ENCODE results near the gene LACTBL1. TPM values are rescaled to one million over a fixed set of nuclear protein-coding genes. Genes with fewer than 3 reads are reported as not detected.
"Not testable (repeated sequence)": the region's sequence is repeated elsewhere in the genome, so short reads cannot be mapped to it uniquely, and the experiment has no call there.

LACTBL1 gene
- polyA plus RNA-seq, 6 donors from 2014 or later = not detected

- not testable (repeated sequence) for H3K9me3 Mint-ChIP-seq; H3K27ac Mint-ChIP-seq; ATAC-seq (ENCODE audit: low read depth in 2 of 2); H3K4me3 Mint-ChIP-seq; H3K4me1 Mint-ChIP-seq; DNase-seq; H3K27me3 Mint-ChIP-seq; H3K36me3 Mint-ChIP-seq
These were observed 27.5 kb upstream of the LACTBL1 start for GRCh38 chr1:23000133-23000532.

DNA sequence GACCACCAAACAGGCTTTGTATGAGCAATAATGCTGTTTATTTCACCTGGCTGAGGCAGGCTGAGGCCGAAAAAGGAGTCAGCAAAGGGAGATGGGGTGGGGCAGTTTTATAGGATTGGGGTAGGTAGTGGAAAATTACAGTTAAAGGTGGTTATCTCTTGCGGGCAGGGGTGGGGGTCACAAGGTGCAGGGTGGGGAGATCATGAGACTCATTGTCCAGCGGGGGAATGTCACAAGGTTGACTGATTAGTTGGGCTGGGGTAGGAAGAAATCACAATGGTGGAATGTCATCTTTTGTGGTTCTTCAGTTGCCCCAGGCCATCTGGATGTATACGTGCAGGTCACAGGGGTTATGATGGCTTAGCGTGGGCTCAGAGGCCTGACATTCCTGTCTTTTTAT lies 24.9 kb upstream of the LACTBL1 start:
- H3K27me3 Mint-ChIP-seq; H3K36me3 Mint-ChIP-seq; H3K4me3 Mint-ChIP-seq; H3K4me1 Mint-ChIP-seq; ATAC-seq (ENCODE audit: low read depth in 2 of 2); DNase-seq; H3K27ac Mint-ChIP-seq: not testable (repeated sequence)
- H3K9me3 Mint-ChIP-seq = peaks cover 0 to 21% (median 14%) of the 10 kb centered on the region in 7 donors

- ATAC-seq (ENCODE audit: low read depth in 2 of 2) = no peak
- Mint-ChIP-seq H3K27ac (no peak overlapping the region), H3K4me3 (no peak overlapping the region), H3K9me3 (peaks cover 0 to 21% (median 15%) of the 10 kb centered on the region in 7 donors), H3K4me1 (no peaks in the 10 kb centered on the region), H3K27me3 (no peaks in the 10 kb centered on the region), H3K36me3 (no peaks in the 10 kb centered on the region)
- DNase-seq = no peak
These were observed 23.1 kb upstream of the LACTBL1 start for GRCh38 chr1:22995774-22996173.

GRCh38 chr1:22993220-22993795 lies 20.6 kb upstream of the LACTBL1 start:
- not testable (repeated sequence) for H3K4me1 Mint-ChIP-seq; H3K36me3 Mint-ChIP-seq; DNase-seq; H3K4me3 Mint-ChIP-seq; H3K27ac Mint-ChIP-seq; ATAC-seq (ENCODE audit: low read depth in 2 of 2)
- Mint-ChIP-seq H3K9me3 (peaks cover 0 to 21% (median 15%) of the 10 kb centered on the region in 7 donors), H3K27me3 (peaks cover 6 to 19% (median 10%) of the 10 kb centered on the region in 3 donors)

- H3K4me1 Mint-ChIP-seq; H3K27ac Mint-ChIP-seq; H3K36me3 Mint-ChIP-seq; ATAC-seq (ENCODE audit: low read depth in 2 of 2); H3K4me3 Mint-ChIP-seq; DNase-seq: not testable (repeated sequence)
- Mint-ChIP-seq H3K27me3 (peaks cover 10 to 21% (median 11%) of the 10 kb centered on the region in 3 donors), H3K9me3 (peaks cover 0 to 21% (median 15%) of the 10 kb centered on the region in 7 donors)
These were observed 19.7 kb upstream of the LACTBL1 start for GRCh38 chr1:22992384-22992783.

GRCh38 chr1:22983944-22984343 lies 11.3 kb upstream of the LACTBL1 start:
- no peak for ATAC-seq (ENCODE audit: low read depth in 2 of 2)
- H3K36me3 Mint-ChIP-seq = no peaks in the 10 kb centered on the region
- DNase-seq = no peak
- no peak overlapping the region for H3K27ac Mint-ChIP-seq
- peaks cover 29 to 38% (median 31%) of the 10 kb centered on the region in 3 donors for H3K27me3 Mint-ChIP-seq
- H3K4me1 Mint-ChIP-seq = no peaks in the 10 kb centered on the region
- H3K4me3 Mint-ChIP-seq = no peak overlapping the region
- no peaks in the 10 kb centered on the region for H3K9me3 Mint-ChIP-seq

GRCh38 chr1:22980471-22980790 lies 7.8 kb upstream of the LACTBL1 start:
- not testable (repeated sequence) for DNase-seq; H3K4me1 Mint-ChIP-seq; H3K36me3 Mint-ChIP-seq; H3K27ac Mint-ChIP-seq; H3K4me3 Mint-ChIP-seq; H3K9me3 Mint-ChIP-seq; ATAC-seq (ENCODE audit: low read depth in 2 of 2)
- H3K27me3 Mint-ChIP-seq = peaks cover 28 to 45% (median 36%) of the 10 kb centered on the region in 3 donors

GRCh38 chr1:22978299-22978698 lies 5.6 kb upstream of the LACTBL1 start:
- Mint-ChIP-seq H3K27me3 (peaks cover 36 to 55% (median 37%) of the 10 kb centered on the region in 3 donors), H3K36me3 (no peaks in the 10 kb centered on the region), H3K9me3 (no peaks in the 10 kb centered on the region), H3K4me1 (peaks cover 0 to 5% (median 4%) of the 10 kb centered on the region in 3 donors), H3K4me3 (no peak overlapping the region), H3K27ac (no peak overlapping the region)
- DNase-seq (no peak), ATAC-seq (ENCODE audit: low read depth in 2 of 2) (no peak)

- Mint-ChIP-seq H3K9me3 (no peaks in the 10 kb centered on the region), H3K36me3 (no peaks in the 10 kb centered on the region), H3K27me3 (peaks cover 35 to 64% (median 40%) of the 10 kb centered on the region in 3 donors), H3K27ac (peak overlapping the region in 1 of 6 donors; percentile 13), H3K4me1 (peaks cover 0 to 5% (median 4%) of the 10 kb centered on the region in 3 donors), H3K4me3 (no peak overlapping the region)
- ATAC-seq (ENCODE audit: low read depth in 2 of 2) (peak; percentile 75 to 77), DNase-seq (peak; percentile 26)
These were observed 4.0 kb upstream of the LACTBL1 start for GRCh38 chr1:22976461-22977243.

DNA sequence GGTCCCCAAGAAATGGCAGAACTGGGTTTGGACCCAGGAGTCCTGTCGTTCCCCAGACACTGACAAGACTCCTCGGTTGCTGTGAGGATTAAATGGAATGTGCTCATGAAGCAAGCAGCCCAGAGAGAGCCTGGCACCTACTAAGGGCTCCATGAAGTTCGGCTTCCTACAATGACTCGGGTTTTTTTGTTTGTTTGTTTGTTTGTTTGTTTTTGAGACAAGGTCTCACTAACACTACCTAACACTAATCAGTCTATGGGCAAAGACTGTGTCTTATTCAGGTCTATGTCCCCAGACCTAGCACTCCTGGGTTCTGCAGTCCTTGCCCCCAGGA lies 3.4 kb upstream of the LACTBL1 start:
- Mint-ChIP-seq H3K4me3 (no peak overlapping the region), H3K27me3 (peaks cover 37 to 64% (median 46%) of the 10 kb centered on the region in 3 donors), H3K27ac (peak overlapping the region in 1 of 6 donors; percentile 13), H3K9me3 (no peaks in the 10 kb centered on the region), H3K36me3 (no peaks in the 10 kb centered on the region), H3K4me1 (peaks cover 0 to 5% (median 4%) of the 10 kb centered on the region in 3 donors)
- ATAC-seq (ENCODE audit: low read depth in 2 of 2) (no peak), DNase-seq (no peak)

DNA sequence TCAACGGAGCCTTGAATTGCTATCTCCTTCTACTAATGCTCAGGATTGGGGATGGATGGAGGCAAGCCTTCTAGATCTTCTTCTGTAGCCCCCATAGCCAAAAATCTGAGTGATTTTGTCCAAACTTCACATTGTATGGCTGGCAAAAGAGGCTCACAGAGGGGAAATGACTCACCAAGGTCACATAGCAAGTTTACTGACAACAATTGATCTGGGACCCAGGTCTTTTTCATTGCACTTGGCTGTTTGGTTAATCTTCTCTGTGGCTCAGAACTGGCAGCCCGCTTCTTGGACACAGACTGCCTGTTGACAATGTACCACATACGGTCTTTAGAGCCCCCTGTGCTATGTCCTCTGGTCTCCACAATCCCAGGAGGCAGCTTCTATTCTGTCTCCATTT lies 3.0 kb upstream of the LACTBL1 start:
- no peaks in the 10 kb centered on the region for H3K36me3 Mint-ChIP-seq
- H3K4me1 Mint-ChIP-seq = peaks cover 0 to 5% (median 4%) of the 10 kb centered on the region in 3 donors
- no peaks in the 10 kb centered on the region for H3K9me3 Mint-ChIP-seq
- no peak for DNase-seq
- no peak overlapping the region for H3K27ac Mint-ChIP-seq
- no peak overlapping the region for H3K4me3 Mint-ChIP-seq
- ATAC-seq (ENCODE audit: low read depth in 2 of 2) = no peak
- peaks cover 41 to 67% (median 46%) of the 10 kb centered on the region in 3 donors for H3K27me3 Mint-ChIP-seq

GRCh38 chr1:22971611-22972405 lies 858 bp downstream of the LACTBL1 start:
- peaks cover 0 to 4% (median under 1%) of the 10 kb centered on the region in 7 donors for H3K9me3 Mint-ChIP-seq
- peak overlapping the region in 1 of 6 donors; percentile 24 for H3K27ac Mint-ChIP-seq
- H3K36me3 Mint-ChIP-seq = peaks cover under 1 to 2% of the 10 kb centered on the region in 2 donors
- DNase-seq (no peak), ATAC-seq (ENCODE audit: low read depth in 2 of 2) (no peak)
- H3K4me3 Mint-ChIP-seq = no peak overlapping the region
- H3K27me3 Mint-ChIP-seq = peaks cover 61 to 81% (median 64%) of the 10 kb centered on the region in 3 donors
- H3K4me1 Mint-ChIP-seq = peaks cover 0 to 5% (median 4%) of the 10 kb centered on the region in 3 donors

- H3K27ac Mint-ChIP-seq = no peak overlapping the region
These were observed 1.5 kb downstream of the LACTBL1 start for GRCh38 chr1:22971161-22971560.

More at GRCh38 chr1:22971161-22971560, 1.5 kb downstream of the LACTBL1 start:
- Mint-ChIP-seq H3K27me3 (peaks cover 62 to 81% (median 64%) of the 10 kb centered on the region in 3 donors), H3K4me3 (no peak overlapping the region), H3K36me3 (peaks cover 7 to 9% of the 10 kb centered on the region in 2 donors), H3K9me3 (peaks cover 6 to 10% (median 7%) of the 10 kb centered on the region in 7 donors), H3K4me1 (peaks cover 0 to under 1% (median under 1%) of the 10 kb centered on the region in 3 donors)
- DNase-seq (no peak), ATAC-seq (ENCODE audit: low read depth in 2 of 2) (no peak)

Measured in naive B cell (primary cell).